Parathyroid adenoma (tissue), 2 donors: Measurements from ENCODE around the gene SELE.

ENCODE experiments used
- H2AFZ ChIP-seq: fragments of 300-600 bp; sonication (generic); one replicate; pipeline ENCODE4 v1.7.0; 2017; ENCODE audit warnings: antibody characterized with exemption, mild to moderate bottlenecking
- H3K27ac ChIP-seq: fragments of 300-600 bp; sonication (generic); one replicate; pipeline ENCODE4 v1.7.0; 2017
- H3K27me3 ChIP-seq: fragments of 300-600 bp; sonication (generic); one replicate; pipeline ENCODE4 v1.7.0; 2017; ENCODE audit warnings: low read length; ENCODE audit not compliant: control insufficient read depth, insufficient read depth
- H3K36me3 ChIP-seq: fragments of 300-600 bp; sonication (generic); one replicate; pipeline ENCODE4 v1.7.0; 2017; ENCODE audit warnings: low read length; ENCODE audit not compliant: control insufficient read depth, insufficient read depth
- H3K4me1 ChIP-seq: fragments of 300-600 bp; sonication (generic); one replicate; pipeline ENCODE4 v1.7.0; 2017; ENCODE audit warnings: control low read depth
- H3K4me2 ChIP-seq: fragments of 300-600 bp; sonication (generic); one replicate; pipeline ENCODE4 v1.7.0; 2017; ENCODE audit warnings: low read length
- H3K4me3 ChIP-seq: fragments of 300-600 bp; sonication (generic); one replicate; pipeline ENCODE4 v1.7.0; 2017; ENCODE audit warnings: low read depth, low read length
- H3K79me2 ChIP-seq: fragments of 300-600 bp; sonication (generic); one replicate; pipeline ENCODE4 v1.7.0; 2017; ENCODE audit warnings: control low read depth
- H3K9ac ChIP-seq: fragments of 300-600 bp; sonication (generic); one replicate; pipeline ENCODE4 v1.7.0; 2017; ENCODE audit warnings: mild to moderate bottlenecking
- H3K9me3 ChIP-seq: fragments of 300-600 bp; sonication (generic); one replicate; pipeline ENCODE4 v1.7.0; 2017; ENCODE audit warnings: low read length; ENCODE audit not compliant: control insufficient read depth
- TF ChIP-seq, protein P1 (sequence below): fragments of 300-600 bp; sonication (generic); IDR thresholded peaks from one replicate; pipeline ENCODE4 v1.7.0; 2017; ENCODE audit warnings: antibody characterized with exemption, mild to moderate bottlenecking
- donor health status: primary hyperparathyroidism.

Gene SELE

DNA sequence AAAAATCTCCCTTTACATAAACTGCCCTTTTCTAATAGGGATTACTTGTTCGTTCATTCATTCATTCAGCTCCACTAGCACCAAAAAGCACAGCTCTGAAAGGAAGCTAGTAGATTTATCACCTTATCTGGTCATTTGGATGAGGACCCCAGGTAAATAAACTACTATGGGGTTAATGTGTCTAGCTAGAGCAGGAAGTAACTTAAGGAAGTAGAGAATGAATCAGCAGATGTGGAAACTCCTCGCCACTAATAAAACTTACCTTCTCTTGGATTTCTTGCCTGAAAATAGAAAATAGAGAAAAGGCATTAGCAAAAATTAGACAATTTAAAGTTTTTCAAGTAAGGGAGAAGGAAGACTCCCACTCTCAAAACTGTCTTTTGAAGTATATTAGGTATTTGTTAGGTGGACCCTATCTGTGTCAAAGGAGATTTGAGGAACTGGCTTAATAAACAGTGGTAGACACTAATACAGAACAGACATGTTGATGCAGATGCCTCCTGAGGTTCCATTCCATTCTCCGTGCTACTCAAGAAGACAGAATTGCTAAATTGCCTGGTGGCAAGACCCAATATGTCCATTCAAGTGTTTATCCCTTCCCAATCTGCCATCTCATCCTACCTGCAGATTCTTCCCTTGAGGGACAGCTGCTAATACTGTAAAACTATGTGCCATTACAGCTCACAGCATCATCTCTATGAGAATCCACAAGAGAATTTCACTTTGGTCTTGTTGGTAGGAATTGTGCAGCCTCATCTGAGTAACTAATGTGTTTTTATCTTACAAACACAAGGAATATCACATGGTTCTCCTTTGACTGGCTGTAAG lies 37.4 kb downstream of the SELE start:
- Histone ChIP-seq H3K4me3 (no peak overlapping the region), H3K9me3 (no peaks in the 10 kb centered on the region), H2AFZ (no peak overlapping the region), H3K4me1 (no peaks in the 10 kb centered on the region), H3K4me2 (no peak overlapping the region), H3K79me2 (no peaks in the 10 kb centered on the region), H3K36me3 (no peaks in the 10 kb centered on the region), H3K9ac (no peak overlapping the region), H3K27me3 (no peaks in the 10 kb centered on the region), H3K27ac (no peak overlapping the region)
- TF ChIP-seq, protein P1, sequence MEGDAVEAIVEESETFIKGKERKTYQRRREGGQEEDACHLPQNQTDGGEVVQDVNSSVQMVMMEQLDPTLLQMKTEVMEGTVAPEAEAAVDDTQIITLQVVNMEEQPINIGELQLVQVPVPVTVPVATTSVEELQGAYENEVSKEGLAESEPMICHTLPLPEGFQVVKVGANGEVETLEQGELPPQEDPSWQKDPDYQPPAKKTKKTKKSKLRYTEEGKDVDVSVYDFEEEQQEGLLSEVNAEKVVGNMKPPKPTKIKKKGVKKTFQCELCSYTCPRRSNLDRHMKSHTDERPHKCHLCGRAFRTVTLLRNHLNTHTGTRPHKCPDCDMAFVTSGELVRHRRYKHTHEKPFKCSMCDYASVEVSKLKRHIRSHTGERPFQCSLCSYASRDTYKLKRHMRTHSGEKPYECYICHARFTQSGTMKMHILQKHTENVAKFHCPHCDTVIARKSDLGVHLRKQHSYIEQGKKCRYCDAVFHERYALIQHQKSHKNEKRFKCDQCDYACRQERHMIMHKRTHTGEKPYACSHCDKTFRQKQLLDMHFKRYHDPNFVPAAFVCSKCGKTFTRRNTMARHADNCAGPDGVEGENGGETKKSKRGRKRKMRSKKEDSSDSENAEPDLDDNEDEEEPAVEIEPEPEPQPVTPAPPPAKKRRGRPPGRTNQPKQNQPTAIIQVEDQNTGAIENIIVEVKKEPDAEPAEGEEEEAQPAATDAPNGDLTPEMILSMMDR, result no peak

DNA sequence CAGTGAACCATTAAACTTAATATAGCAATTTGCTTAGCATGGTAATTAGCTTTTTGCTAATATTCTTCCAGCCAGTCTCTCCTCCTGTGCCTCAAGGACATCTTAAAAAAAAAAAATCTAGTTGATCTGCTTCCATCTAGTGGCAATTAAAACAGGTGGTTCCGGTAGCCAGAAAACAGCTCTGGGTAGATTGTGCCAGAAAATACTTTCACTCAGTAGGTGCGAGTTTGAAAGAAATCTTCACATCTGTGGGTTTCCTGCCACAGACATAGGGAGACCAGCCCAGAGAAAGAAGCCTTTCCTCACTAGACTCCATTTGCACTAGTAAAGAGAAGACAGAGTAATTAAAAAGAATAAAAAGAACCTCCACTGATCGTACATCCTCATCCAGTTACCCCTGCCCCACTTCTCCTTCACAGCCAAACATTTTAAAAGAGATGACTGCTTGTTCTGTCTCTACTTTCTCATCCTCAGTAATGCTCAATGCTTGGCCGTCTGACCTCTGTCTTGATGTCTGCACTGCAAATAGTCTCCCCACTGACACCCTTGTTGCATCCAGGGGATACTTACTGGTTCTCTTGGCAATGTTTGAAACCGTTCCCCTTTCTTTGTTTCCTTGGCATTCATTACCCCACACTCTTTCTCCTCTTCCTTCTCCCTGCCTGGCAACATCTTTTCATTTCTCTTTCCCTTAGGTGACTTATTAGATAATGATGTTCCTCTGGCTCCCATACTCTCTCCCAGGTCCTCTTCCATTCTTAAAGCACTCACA lies 39.4 kb downstream of the SELE start:
- no peaks in the 10 kb centered on the region for H3K79me2 ChIP-seq
- H3K4me1 ChIP-seq, result no peaks in the 10 kb centered on the region
- H3K27me3 ChIP-seq, result no peaks in the 10 kb centered on the region
- H3K9ac ChIP-seq, result no peak overlapping the region
- no peaks in the 10 kb centered on the region for H3K36me3 ChIP-seq
- TF ChIP-seq, protein P1, result no peak
- H3K9me3 ChIP-seq, result no peaks in the 10 kb centered on the region
- no peak overlapping the region for H3K27ac ChIP-seq
- H2AFZ ChIP-seq, result no peak overlapping the region
- H3K4me3 ChIP-seq, result no peak overlapping the region
- no peak overlapping the region for H3K4me2 ChIP-seq

DNA sequence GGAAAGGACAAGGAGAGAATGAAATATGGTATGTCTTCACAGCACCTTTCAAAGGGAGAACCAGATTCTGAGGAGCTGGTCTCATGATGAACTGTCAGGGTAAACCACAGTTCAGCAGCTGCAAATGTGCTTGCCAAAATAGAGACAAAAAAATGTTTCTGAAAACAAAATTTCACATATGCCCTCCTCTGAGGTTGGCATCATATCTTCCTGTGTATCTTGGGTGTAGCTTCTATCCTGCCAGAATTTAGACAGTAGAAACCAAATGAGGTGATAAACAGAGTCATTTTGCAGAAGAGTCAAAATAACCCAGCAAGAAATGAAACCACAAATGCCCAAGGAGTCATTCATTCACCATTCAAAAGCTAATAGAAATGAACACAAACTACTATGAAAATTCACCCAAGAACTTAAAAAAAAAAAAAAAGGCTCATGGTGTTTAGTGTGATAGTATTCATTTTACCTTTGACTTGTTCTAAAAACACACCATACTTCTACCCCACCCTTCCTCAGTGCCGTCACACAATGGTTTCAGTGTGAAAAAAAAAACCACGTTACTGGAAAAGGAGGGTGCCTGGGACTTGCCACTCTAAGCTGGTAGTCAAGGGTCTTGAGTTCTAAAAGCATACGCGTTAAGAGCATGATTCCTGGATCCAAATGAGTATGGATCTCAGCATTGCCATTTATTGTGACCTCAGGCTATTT lies 41.0 kb downstream of the SELE start:
- TF ChIP-seq, protein P1, result no peak
- Histone ChIP-seq H3K4me3 (no peak overlapping the region), H3K79me2 (no peaks in the 10 kb centered on the region), H3K4me1 (no peaks in the 10 kb centered on the region), H3K36me3 (no peaks in the 10 kb centered on the region), H2AFZ (no peak overlapping the region), H3K27me3 (no peaks in the 10 kb centered on the region), H3K9ac (no peak overlapping the region), H3K4me2 (no peak overlapping the region), H3K27ac (no peak overlapping the region), H3K9me3 (no peaks in the 10 kb centered on the region)

DNA sequence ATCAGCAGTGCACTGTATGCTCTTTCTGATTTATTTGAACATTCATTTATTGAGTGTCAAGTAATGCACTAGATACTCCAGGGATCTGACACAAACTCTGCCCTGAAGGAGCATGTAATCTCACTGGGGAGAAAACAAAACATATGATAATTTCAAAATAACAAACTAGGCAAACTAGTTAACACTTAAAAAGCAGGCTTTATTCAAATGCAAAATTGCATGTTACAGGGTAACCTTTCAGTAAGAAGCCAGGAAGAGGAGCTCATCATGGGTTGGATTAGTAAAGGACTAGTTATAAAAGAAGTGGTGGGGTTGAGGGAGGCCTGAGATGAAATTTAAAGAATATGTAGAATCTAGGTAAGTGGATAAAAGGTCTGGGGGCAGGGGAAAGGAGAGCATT lies 43.4 kb downstream of the SELE start:
- TF ChIP-seq, protein P1, result no peak
- no peaks in the 10 kb centered on the region for H3K4me1 ChIP-seq
- no peak overlapping the region for H2AFZ ChIP-seq

More for the DNA sequence above, 43.4 kb downstream of the SELE start:
- no peaks in the 10 kb centered on the region for H3K27me3 ChIP-seq
- H3K27ac ChIP-seq, result no peak overlapping the region
- no peaks in the 10 kb centered on the region for H3K9me3 ChIP-seq
- no peak overlapping the region for H3K4me2 ChIP-seq
- no peak overlapping the region for H3K4me3 ChIP-seq
- H3K36me3 ChIP-seq, result no peaks in the 10 kb centered on the region
- no peaks in the 10 kb centered on the region for H3K79me2 ChIP-seq
- H3K9ac ChIP-seq, result no peak overlapping the region
